Heart left ventricle (tissue), 16 donors: ENCODE data around the gene ERCC1. TPM values are rescaled to one million over a fixed set of nuclear protein-coding genes. Genes with fewer than 3 reads are reported as not detected.

Source experiments
- ATAC-seq, 4 donors: fragments of 200-7000 bp; cut with Tn5 transposase; one replicate each; pipeline ENCODE4 v1.9.1; 2020 to 2022; ENCODE audit warnings: moderate library complexity in 4 of 4, mild to moderate bottlenecking in 3 of 4, moderate number of reproducible peaks in 1 of 4
- DNase-seq, 5 donors: peaks; one replicate each; pipeline ENCODE4 v3.0.0-alpha.2; 2020
- H3K27ac ChIP-seq, 12 donors: fragments of 200-600 bp; sonication (generic) in 4 of 12; one replicate each; pipeline versions ENCODE4 v1.5.0 to v1.8.0; 2016 to 2022; ENCODE audit warnings: mild to moderate bottlenecking in 2 of 12
- H3K27me3 ChIP-seq, 9 donors: fragments of 200-600 bp; sonication (generic) in 2 of 9; one replicate each; pipeline versions ENCODE4 v1.5.1 to v1.8.0; 2016 to 2022; ENCODE audit warnings: mild to moderate bottlenecking in 3 of 9
- H3K36me3 ChIP-seq, 9 donors: fragments of 200-600 bp; sonication (generic) in 2 of 9; one replicate each; pipeline versions ENCODE4 v1.5.0 to v1.8.0; 2018 to 2022; ENCODE audit warnings: mild to moderate bottlenecking in 2 of 9
- H3K4me1 ChIP-seq, 12 donors: fragments of 200-600 bp; sonication (generic) in 4 of 12; one replicate each; pipeline versions ENCODE4 v1.5.0 to v1.8.0; 2016 to 2022; ENCODE audit warnings: mild to moderate bottlenecking in 3 of 12
- H3K4me3 ChIP-seq, 12 donors: fragments of 200-600 bp; sonication (generic) in 4 of 12; one replicate each; pipeline versions ENCODE4 v1.5.0 to v1.8.0; 2017 to 2022; ENCODE audit warnings: mild to moderate bottlenecking in 9 of 12, moderate library complexity in 4 of 12
- H3K9me3 ChIP-seq, 12 donors: fragments of 200-600 bp; sonication (generic) in 4 of 12; one replicate each; pipeline versions ENCODE4 v1.5.0 to v1.8.0; 2016 to 2022; ENCODE audit warnings: mild to moderate bottlenecking in 1 of 12
- POLR2A ChIP-seq, 2 donors: fragments of 450-650 bp; IDR thresholded peaks; one replicate each; pipeline ENCODE4 v1.6.1; 2017; ENCODE audit warnings: antibody characterized with exemption in 2 of 2, mild to moderate bottlenecking in 2 of 2, moderate library complexity in 2 of 2
- WGBS, 4 donors: extraction: QIAGEN DNeasy Blood & Tissue Kit in 2 of 4; methylation state at CpG; one replicate each; pipeline versions ENCODE4 v1.1.5 to v1.1.7; 2013 to 2018; 5-methylcytosine and 5-hydroxymethylcytosine counted together
- intact Hi-C, 10 donors: fragments of 100-400 bp; cut with DNase I; formaldehyde crosslinking; loops; one replicate each; pipeline versions ENCODE4 v1.11.1 to v1.14.2; 2022
- polyA plus RNA-seq, 2 donors: library from polyadenylated mRNA; stranded (reverse); fragments of 200-250 nt; gene quantifications; one replicate each; pipeline ENCODE4 v1.2.3, GENCODE V29; 2013
- total RNA-seq, 9 donors: library from RNA; depleted of rRNA in 2 of 9; stranded (reverse); fragments of >200 nt in 2 of 9; fragmentation: NEBNext Ultra II Directional in 3 of 9; extraction: Animal tissue kit (Norgen Biotek cat#: 25700) in 3 of 9; gene quantifications; one replicate each; pipeline versions ENCODE4 v1.1.0 to v1.2.4, GENCODE V29; 2016 to 2023
- TF ChIP-seq, protein P1 (sequence below), 12 donors: fragments of 200-600 bp; sonication (generic) in 4 of 12; IDR thresholded peaks; one replicate each; pipeline versions ENCODE4 v1.5.0 to v1.8.0; 2018 to 2022; ENCODE audit warnings: antibody characterized with exemption in 12 of 12, mild to moderate bottlenecking in 5 of 12
- donor health status: ischemic (EF 13 %, LVEDD 7.1; RV severe dilation, severe dysfunction).
- donor health status: healthy with polysubstance abuse.
- donor health status: DM: no; HTN: yes; CAD: no.
- donor health status: DM: no; HTN: no; CAD: no.
- donor health status: ischemic (EF 25% LVEDD 6.9; RV normal size, moderate dysfunction).
- donor health status: ischemic (EF 25% LVEDD 5.7; RV mildly dilated, moderate dysfunction).
- donor health status: healthy.
- donor health status: DM: yes; HTN: yes; CAD: no.
- donor health status: ischemic (EF 35%, LVEDD 5.7; RV mildly dilated, moderate dysfunction).
- donor health status: nonischemic (EF 11% LVEDD 7.7; RV severe dilation, severe dysfunction).
- donor health status: DM: yes; HTN: yes; CAD: no.
- donor health status: PGD.
- donor health status: ischemic (EF 29% LVEDD 5.4; RV normal size, mild dysfunction).
- donor health status: nonischemic (EF 23%, LVEDD 6.1; RV moderate dilation, normal function).

Gene ERCC1
- total and polyA plus RNA-seq, 11 donors: 104 to 294 (median 121) TPM

DNA sequence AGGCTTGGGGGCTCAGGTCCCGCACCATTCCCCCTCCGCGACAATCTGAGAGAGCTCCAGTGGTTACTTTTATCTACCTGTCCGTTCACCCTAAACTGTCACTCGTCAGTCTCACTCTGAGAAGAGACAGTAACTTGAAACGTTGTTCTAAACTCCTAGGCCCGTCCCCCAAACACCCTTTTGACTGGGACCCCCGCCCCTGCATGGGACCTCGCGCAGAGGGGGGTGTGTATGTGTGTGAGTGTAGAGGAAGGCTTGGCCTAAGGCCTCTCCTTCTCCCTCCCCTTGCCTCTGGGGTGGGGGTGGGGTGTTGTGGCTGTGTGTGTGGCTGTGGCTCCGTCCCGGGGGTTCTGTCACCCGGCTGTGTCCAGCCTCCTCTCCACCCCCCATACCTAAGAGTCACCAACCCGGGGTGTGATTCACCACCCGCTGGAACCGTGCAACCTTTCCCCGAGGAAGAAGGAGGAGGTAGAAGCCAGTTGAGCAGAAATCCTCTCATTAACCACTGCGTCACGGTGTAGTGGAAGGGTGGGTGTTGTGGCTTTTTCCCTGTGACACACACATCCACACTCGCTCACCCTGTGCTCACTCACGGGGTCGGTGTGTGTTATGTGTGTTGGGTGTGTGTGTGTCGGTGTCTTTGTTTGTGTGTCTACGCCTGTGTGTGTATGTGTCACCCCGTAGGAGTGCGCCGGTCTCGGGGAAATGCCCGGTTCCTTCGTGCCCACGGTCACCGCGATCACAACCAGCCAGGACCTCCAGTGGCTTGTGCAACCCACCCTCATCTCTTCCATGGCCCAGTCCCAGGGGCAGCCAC is 46.4 kb upstream of the ERCC1 start:
- H3K27ac ChIP-seq: peak overlapping the region; percentile 80 to 99 (median 95)
- WGBS, 4 donors: 33 to 47% (median 47%) methylated on average over 16 to 33 of the region's 33 CpGs
- TF ChIP-seq, protein P1, sequence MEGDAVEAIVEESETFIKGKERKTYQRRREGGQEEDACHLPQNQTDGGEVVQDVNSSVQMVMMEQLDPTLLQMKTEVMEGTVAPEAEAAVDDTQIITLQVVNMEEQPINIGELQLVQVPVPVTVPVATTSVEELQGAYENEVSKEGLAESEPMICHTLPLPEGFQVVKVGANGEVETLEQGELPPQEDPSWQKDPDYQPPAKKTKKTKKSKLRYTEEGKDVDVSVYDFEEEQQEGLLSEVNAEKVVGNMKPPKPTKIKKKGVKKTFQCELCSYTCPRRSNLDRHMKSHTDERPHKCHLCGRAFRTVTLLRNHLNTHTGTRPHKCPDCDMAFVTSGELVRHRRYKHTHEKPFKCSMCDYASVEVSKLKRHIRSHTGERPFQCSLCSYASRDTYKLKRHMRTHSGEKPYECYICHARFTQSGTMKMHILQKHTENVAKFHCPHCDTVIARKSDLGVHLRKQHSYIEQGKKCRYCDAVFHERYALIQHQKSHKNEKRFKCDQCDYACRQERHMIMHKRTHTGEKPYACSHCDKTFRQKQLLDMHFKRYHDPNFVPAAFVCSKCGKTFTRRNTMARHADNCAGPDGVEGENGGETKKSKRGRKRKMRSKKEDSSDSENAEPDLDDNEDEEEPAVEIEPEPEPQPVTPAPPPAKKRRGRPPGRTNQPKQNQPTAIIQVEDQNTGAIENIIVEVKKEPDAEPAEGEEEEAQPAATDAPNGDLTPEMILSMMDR (IDR thresholded peaks at IDR 0.05): no peak
- TF ChIP-seq POLR2A (IDR thresholded peaks at IDR 0.05): peak in 1 of 2 donors; percentile 2
- no peaks in the 10 kb centered on the region for H3K36me3 ChIP-seq
- intact Hi-C loops: loop anchor here in 2 of 10 donors (2.0 to 10.0 kb wide), 2 partner anchors 19 to 45 kb away; partner anchors contain the start of gene ERCC1 (in 1 of the 2)
- no peaks in the 10 kb centered on the region for H3K9me3 ChIP-seq
- peaks cover 0 to 17% (median 0%) of the 10 kb centered on the region in 9 donors for H3K27me3 ChIP-seq
- DNase-seq: peak in 2 of 5 donors; percentile 26 to 34
- H3K4me1 ChIP-seq: peaks cover 5 to 40% (median 26%) of the 10 kb centered on the region in 12 donors
- H3K4me3 ChIP-seq: peak overlapping the region in 11 of 12 donors; percentile 51 to 89 (median 73)
- ATAC-seq: no peak

DNA sequence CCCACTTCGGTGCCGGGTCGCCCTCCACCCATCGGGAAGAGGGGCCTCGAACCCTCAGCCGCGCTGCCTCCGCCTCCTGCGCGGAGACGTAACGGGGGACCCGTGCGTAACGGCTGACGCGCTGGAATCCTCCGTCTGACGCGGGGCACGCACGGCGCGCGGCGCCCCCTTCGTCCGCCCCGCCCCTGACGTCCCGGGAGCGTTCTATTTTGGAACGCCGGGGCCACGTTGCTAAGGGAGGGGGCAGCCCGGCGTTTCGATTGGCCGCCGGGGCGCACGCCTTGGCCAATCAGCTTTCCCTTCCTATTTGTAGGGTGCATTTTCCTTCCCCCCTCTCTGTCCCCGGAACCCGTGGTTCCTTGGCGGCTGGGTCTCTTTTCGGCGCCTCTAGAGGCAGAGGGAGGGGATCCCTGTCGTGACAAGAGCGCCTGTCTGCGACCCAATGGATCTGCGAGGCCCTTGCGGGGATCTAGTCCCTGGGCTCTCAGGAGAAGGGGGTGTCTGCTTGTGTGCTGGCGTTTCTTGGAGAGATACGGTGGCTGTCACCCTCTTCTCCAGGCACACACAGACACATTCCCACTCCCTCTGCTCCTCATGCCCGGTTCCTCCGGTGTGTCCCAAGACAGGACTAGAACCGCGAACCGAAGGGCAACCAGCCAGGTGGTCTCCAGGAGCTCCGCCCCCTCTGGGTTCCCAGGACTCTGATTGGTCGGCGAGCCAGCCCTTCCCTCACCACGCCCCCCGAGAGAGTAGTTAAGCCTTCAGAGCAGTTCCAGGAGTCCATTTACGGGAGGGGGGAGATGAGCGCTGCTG is 45.6 kb upstream of the ERCC1 start:
- peak overlapping the region; percentile 51 to 89 (median 72) for H3K4me3 ChIP-seq
- intact Hi-C loops: loop anchor here in 2 of 10 donors (2.0 kb wide), 1 partner anchor 19 kb away; no protein-coding TSS in a partner anchor
- peak overlapping the region; percentile 80 to 99 (median 95) for H3K27ac ChIP-seq
- no peaks in the 10 kb centered on the region for H3K36me3 ChIP-seq
- ATAC-seq: peak; percentile 89 to 92 (median 90)
- TF ChIP-seq POLR2A (IDR thresholded peaks at IDR 0.05): peak; percentile 50 to 97
- TF ChIP-seq, protein P1 (IDR thresholded peaks at IDR 0.05): peak in 3 of 12 donors; percentile 7 to 23 (median 15)
- WGBS, 4 donors: 0 to 1% (median 1%) methylated on average over 20 to 66 of the region's 66 CpGs
- peaks cover 0 to 15% (median 0%) of the 10 kb centered on the region in 9 donors for H3K27me3 ChIP-seq
- H3K4me1 ChIP-seq: peaks cover 5 to 40% (median 26%) of the 10 kb centered on the region in 12 donors
- no peaks in the 10 kb centered on the region for H3K9me3 ChIP-seq
- DNase-seq: peak; percentile 94 to 97 (median 95)

DNA sequence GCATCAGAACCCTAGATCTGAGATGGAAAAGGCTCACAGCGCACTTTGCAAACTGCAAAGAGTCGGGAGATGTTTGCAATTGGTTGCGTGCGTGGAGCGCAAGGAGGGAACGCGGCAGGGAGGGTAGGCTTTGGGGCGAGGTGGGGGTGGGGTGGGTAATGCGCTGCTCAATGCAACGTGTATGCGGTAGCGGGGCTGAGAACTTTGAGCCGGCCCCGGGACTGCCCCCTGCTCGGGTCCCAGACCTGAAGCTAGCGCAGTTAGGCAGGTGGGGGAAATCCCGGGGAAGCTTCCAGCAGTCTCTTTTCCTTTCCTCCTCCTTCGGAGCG is 45.0 kb upstream of the ERCC1 start:
- ATAC-seq: peak in 3 of 4 donors; percentile 3 to 15 (median 9)

More for the DNA sequence above, 45.0 kb upstream of the ERCC1 start:
- intact Hi-C loops: loop anchor here in 2 of 10 donors (2.0 kb wide), 1 partner anchor 18 kb away; no protein-coding TSS in a partner anchor
- peaks cover 0 to 10% (median 0%) of the 10 kb centered on the region in 9 donors for H3K27me3 ChIP-seq
- peaks cover 5 to 40% (median 26%) of the 10 kb centered on the region in 12 donors for H3K4me1 ChIP-seq
- no peaks in the 10 kb centered on the region for H3K36me3 ChIP-seq
- TF ChIP-seq, protein P1 (IDR thresholded peaks at IDR 0.05): no peak
- no peak for TF ChIP-seq POLR2A (IDR thresholded peaks at IDR 0.05)
- H3K4me3 ChIP-seq: peak overlapping the region; percentile 51 to 89 (median 72)
- H3K9me3 ChIP-seq: no peaks in the 10 kb centered on the region
- no peak for DNase-seq
- peak overlapping the region; percentile 54 to 99 (median 95) for H3K27ac ChIP-seq
- WGBS, 4 donors: 0 to 1% (median 0%) methylated on average over 11 to 19 of the region's 19 CpGs
